WTC11 (cell line): ENCODE measurements around the gene PHF10. TPM values are rescaled to one million over a fixed set of nuclear protein-coding genes. Genes with fewer than 3 reads are reported as not detected.

Experiments
- ATAC-seq: fragments of 200-7000 bp; cut with Tn5 transposase; 2 replicates; pipeline ENCODE4 v1.10.0; 2021; ENCODE audit warnings: mild to moderate bottlenecking, moderate library complexity
- CTCF ChIA-PET: fragments of 300-600 bp; sonication (Branson Sonifier 250); formaldehyde crosslinking; loops from one replicate; lab custom pipeline; 2021; ENCODE audit warnings: antibody characterized with exemption; lab: Charles Lee
- POLR2A ChIA-PET: fragments of 350-600 bp; sonication (Branson Sonifier 250); formaldehyde crosslinking; loops from one replicate; lab custom pipeline; 2021; ENCODE audit warnings: antibody characterized with exemption; lab: Charles Lee
- DNase-seq: peaks from one replicate; pipeline ENCODE4 v3.0.0; 2021; ENCODE audit warnings: low spot score
- H3K27ac Mint-ChIP-seq: 2 replicates; pipeline ENCODE4 v1.8.0; 2021; ENCODE audit warnings: mixed read lengths
- H3K27me3 Mint-ChIP-seq: 2 replicates; pipeline ENCODE4 v1.8.0; 2021; ENCODE audit warnings: low read depth, mild to moderate bottlenecking, moderate library complexity, mixed read lengths
- H3K36me3 Mint-ChIP-seq: 2 replicates; pipeline ENCODE4 v1.8.0; 2021; ENCODE audit warnings: mixed read lengths
- H3K4me1 Mint-ChIP-seq: 2 replicates; pipeline ENCODE4 v1.8.0; 2022; ENCODE audit warnings: mixed read lengths
- H3K4me3 Mint-ChIP-seq: 2 replicates; pipeline ENCODE4 v1.8.0; 2021; ENCODE audit warnings: mild to moderate bottlenecking, moderate library complexity, mixed read lengths
- H3K9me3 Mint-ChIP-seq: 2 replicates; pipeline ENCODE4 v1.8.0; 2021; ENCODE audit warnings: mixed read lengths
- CBFB ChIP-seq: sonication (generic); formaldehyde crosslinking; IDR thresholded peaks from 2 replicates; pipeline ENCODE4 v1.8.1; 2022; ENCODE audit warnings: mild to moderate bottlenecking, low read depth, missing genetic modification reagents
- FOXP4 ChIP-seq: sonication (generic); formaldehyde crosslinking; IDR thresholded peaks from 2 replicates; pipeline ENCODE4 v1.8.0; 2022; ENCODE audit warnings: mild to moderate bottlenecking, missing genetic modification reagents
- IRF2 ChIP-seq: sonication (generic); formaldehyde crosslinking; IDR thresholded peaks from 2 replicates; pipeline ENCODE4 v1.8.0; 2022; ENCODE audit warnings: low read depth, missing genetic modification reagents, borderline replicate concordance
- JUN ChIP-seq: sonication (generic); formaldehyde crosslinking; IDR thresholded peaks from 2 replicates; pipeline ENCODE4 v1.8.0; 2023; ENCODE audit warnings: mild to moderate bottlenecking, missing genetic modification reagents
- KAT7 ChIP-seq: sonication (generic); formaldehyde crosslinking; IDR thresholded peaks from 2 replicates; pipeline ENCODE4 v1.8.1; 2023; ENCODE audit warnings: missing genetic modification reagents, mild to moderate bottlenecking, borderline replicate concordance
- NR1H2 ChIP-seq: sonication (generic); formaldehyde crosslinking; IDR thresholded peaks from 2 replicates; pipeline ENCODE4 v1.9.0; 2021; ENCODE audit warnings: mild to moderate bottlenecking, moderate library complexity, missing genetic modification reagents
- NR3C1 ChIP-seq: sonication (generic); formaldehyde crosslinking; conservative IDR thresholded peaks from 2 replicates; pipeline ENCODE4 v1.8.1; 2023; ENCODE audit warnings: low read depth, mild to moderate bottlenecking, missing genetic modification reagents
- TCF7 ChIP-seq: sonication (generic); formaldehyde crosslinking; IDR thresholded peaks from 2 replicates; pipeline ENCODE4 v1.8.0; 2022; ENCODE audit warnings: mild to moderate bottlenecking, low read depth, missing genetic modification reagents, moderate library complexity
- ZBTB43 ChIP-seq: sonication (generic); formaldehyde crosslinking; IDR thresholded peaks from 2 replicates; pipeline ENCODE4 v1.8.1; 2023; ENCODE audit warnings: mild to moderate bottlenecking, missing genetic modification reagents
- ZNF423 ChIP-seq: fragments of 250-450 bp; sonication (Bioruptor Pico); IDR thresholded peaks from 2 replicates; pipeline ENCODE4 v2.1.2; 2022; ENCODE audit warnings: mild to moderate bottlenecking, moderate library complexity
- total RNA-seq: library from RNA; stranded (reverse); gene quantifications from 3 replicates; pipeline ENCODE4 v1.2.3, GENCODE V29; 2021
- TF ChIP-seq, protein P1 (sequence below): sonication (generic); formaldehyde crosslinking; IDR thresholded peaks from 2 replicates; pipeline ENCODE4 v1.8.0; 2023; ENCODE audit warnings: missing genetic modification reagents, mild to moderate bottlenecking, borderline replicate concordance
- TF ChIP-seq, protein P2 (sequence below): fragments of 250-450 bp; sonication (Bioruptor Pico); IDR thresholded peaks from 2 replicates; pipeline ENCODE4 v1.9.0; 2021; ENCODE audit warnings: mild to moderate bottlenecking
- TF ChIP-seq, protein P3 (sequence below): sonication (generic); formaldehyde crosslinking; conservative IDR thresholded peaks from 2 replicates; pipeline ENCODE4 v1.8.1; 2022; ENCODE audit warnings: mild to moderate bottlenecking, missing genetic modification reagents

The PHF10 gene
- total RNA-seq, 1 experiment from 2014 or later = 39.3 TPM

DNA sequence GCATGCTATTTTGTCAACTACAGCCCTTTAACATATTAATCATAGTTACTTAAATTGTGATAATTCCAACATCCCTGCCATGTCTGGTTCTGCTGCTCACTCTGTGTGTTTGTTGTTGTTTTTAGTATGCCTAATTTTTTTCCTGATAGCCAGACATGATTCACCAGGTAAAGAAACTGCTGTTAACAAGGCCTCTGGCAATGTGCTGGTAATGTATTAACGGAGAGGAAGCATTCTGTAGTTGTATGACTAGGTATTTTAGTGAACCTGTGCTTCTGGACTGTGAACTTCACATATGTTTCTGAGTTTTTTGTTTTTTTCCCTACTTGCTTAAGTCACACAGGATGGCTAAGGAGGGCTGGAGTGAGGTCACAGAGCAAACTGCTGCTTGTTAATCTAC, 22.3 kb upstream of the PHF10 start:
- Mint-ChIP-seq H3K4me3 (no peak overlapping the region), H3K27ac (no peak overlapping the region), H3K4me1 (peaks cover 7% of the 10 kb centered on the region), H3K27me3 (peaks cover 8% of the 10 kb centered on the region), H3K9me3 (peaks cover 5% of the 10 kb centered on the region; the same call in 1 of the 2 replicates), H3K36me3 (no peaks in the 10 kb centered on the region)
- ChIA-PET CTCF (no interaction called here), POLR2A (no interaction called here)
- TF ChIP-seq, protein P1, sequence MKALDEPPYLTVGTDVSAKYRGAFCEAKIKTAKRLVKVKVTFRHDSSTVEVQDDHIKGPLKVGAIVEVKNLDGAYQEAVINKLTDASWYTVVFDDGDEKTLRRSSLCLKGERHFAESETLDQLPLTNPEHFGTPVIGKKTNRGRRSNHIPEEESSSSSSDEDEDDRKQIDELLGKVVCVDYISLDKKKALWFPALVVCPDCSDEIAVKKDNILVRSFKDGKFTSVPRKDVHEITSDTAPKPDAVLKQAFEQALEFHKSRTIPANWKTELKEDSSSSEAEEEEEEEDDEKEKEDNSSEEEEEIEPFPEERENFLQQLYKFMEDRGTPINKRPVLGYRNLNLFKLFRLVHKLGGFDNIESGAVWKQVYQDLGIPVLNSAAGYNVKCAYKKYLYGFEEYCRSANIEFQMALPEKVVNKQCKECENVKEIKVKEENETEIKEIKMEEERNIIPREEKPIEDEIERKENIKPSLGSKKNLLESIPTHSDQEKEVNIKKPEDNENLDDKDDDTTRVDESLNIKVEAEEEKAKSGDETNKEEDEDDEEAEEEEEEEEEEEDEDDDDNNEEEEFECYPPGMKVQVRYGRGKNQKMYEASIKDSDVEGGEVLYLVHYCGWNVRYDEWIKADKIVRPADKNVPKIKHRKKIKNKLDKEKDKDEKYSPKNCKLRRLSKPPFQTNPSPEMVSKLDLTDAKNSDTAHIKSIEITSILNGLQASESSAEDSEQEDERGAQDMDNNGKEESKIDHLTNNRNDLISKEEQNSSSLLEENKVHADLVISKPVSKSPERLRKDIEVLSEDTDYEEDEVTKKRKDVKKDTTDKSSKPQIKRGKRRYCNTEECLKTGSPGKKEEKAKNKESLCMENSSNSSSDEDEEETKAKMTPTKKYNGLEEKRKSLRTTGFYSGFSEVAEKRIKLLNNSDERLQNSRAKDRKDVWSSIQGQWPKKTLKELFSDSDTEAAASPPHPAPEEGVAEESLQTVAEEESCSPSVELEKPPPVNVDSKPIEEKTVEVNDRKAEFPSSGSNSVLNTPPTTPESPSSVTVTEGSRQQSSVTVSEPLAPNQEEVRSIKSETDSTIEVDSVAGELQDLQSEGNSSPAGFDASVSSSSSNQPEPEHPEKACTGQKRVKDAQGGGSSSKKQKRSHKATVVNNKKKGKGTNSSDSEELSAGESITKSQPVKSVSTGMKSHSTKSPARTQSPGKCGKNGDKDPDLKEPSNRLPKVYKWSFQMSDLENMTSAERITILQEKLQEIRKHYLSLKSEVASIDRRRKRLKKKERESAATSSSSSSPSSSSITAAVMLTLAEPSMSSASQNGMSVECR = no peak
- no peak for TF ChIP-seq NR1H2 (CRISPR knock-in tag)
- TF ChIP-seq, protein P2, sequence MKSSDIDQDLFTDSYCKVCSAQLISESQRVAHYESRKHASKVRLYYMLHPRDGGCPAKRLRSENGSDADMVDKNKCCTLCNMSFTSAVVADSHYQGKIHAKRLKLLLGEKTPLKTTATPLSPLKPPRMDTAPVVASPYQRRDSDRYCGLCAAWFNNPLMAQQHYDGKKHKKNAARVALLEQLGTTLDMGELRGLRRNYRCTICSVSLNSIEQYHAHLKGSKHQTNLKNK (CRISPR knock-in tag) = no peak
- TF ChIP-seq FOXP4 = no peak
- TF ChIP-seq ZBTB43 = no peak
- TF ChIP-seq, protein P3, sequence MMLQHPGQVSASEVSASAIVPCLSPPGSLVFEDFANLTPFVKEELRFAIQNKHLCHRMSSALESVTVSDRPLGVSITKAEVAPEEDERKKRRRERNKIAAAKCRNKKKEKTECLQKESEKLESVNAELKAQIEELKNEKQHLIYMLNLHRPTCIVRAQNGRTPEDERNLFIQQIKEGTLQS (CRISPR knock-in tag) = no peak
- no peak for TF ChIP-seq CBFB (CRISPR knock-in tag)
- TF ChIP-seq KAT7 (CRISPR knock-in tag) = no peak
- ATAC-seq = no peak
- no peak for DNase-seq

DNA sequence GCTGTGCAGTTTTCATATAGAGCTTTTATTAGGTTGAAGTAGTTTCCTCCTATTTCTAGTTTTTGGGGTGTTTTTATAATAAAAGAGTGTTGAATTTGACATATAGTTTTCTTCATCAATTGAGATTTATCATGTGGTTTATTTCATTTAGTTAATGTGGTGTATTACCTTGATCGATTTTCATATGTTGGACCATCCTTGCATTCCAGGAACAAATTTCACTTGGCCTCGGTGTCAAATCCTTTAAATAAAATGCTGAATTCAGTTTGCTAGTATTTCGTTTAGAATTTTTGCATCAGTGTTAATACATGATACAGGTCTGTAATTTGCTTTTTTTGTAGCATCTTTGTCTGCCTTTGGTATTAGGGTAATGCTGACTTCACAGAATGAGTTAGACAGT, 21.1 kb upstream of the PHF10 start:
- ChIA-PET POLR2A (no interaction called here), CTCF (no interaction called here)
- H3K36me3 Mint-ChIP-seq = no peaks in the 10 kb centered on the region
- H3K4me3 Mint-ChIP-seq = no peak overlapping the region
- peaks cover 5% of the 10 kb centered on the region; the same call in 1 of the 2 replicates for H3K9me3 Mint-ChIP-seq
- peaks cover 8% of the 10 kb centered on the region for H3K27me3 Mint-ChIP-seq
- TF ChIP-seq TCF7 (CRISPR knock-in tag) (no peak), JUN (CRISPR knock-in tag) (no peak)
- H3K4me1 Mint-ChIP-seq = peaks cover 7% of the 10 kb centered on the region
- DNase-seq (no peak), ATAC-seq (no peak)
- no peak overlapping the region for H3K27ac Mint-ChIP-seq

DNA sequence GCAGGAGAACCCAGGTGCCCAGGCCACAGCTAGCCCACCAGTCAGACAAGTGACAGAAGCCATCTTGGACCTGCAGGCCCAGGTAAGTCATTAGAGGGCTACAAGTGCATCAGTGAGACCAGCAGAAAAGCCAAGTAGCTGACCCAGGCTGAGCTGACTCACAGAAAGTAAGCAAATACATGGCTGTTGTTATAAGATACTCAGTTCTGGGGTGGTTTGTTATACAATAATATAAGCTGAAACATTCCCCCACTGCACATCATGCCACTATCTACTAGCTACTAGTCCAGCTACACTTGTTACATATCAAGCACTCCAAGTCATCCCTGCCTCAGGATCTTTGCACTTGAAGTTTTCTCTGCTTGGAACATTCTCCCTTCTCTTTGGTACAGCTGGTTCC, 17.0 kb upstream of the PHF10 start:
- Mint-ChIP-seq H3K27ac (no peak overlapping the region), H3K4me3 (no peak overlapping the region), H3K36me3 (no peaks in the 10 kb centered on the region), H3K9me3 (peaks cover 5% of the 10 kb centered on the region; the same call in 1 of the 2 replicates), H3K4me1 (peaks cover 5% of the 10 kb centered on the region), H3K27me3 (peaks cover 8% of the 10 kb centered on the region)
- ChIA-PET POLR2A (no interaction called here), CTCF (no interaction called here)
- TF ChIP-seq ZNF423 (CRISPR knock-in tag) (no peak), KAT7 (CRISPR knock-in tag) (no peak), NR3C1 (CRISPR knock-in tag) (no peak), IRF2 (no peak)
- no peak for DNase-seq
- no peak for ATAC-seq
